IMR-90 (cell line): ENCODE data around the gene RIPK4. TPM values are rescaled to one million over a fixed set of nuclear protein-coding genes. Genes with fewer than 3 reads are reported as not detected.

Experiments used
- ATAC-seq: fragments of 200-7000 bp; cut with Tn5 transposase; 2 replicates; pipeline ENCODE4 v1.9.1; 2020; ENCODE audit warnings: low read depth, mild to moderate bottlenecking, moderate library complexity
- BruUV-seq: library from RNA; stranded (reverse); fragments of 400-500 nt; replicated peaks from 2 replicates; lab custom pipeline; 2021; lab: Mats Ljungman, UMichigan
- CTCF ChIA-PET: fragments of 300-600 bp; formaldehyde crosslinking; extraction: SDS; loops from one replicate; lab custom pipeline; 2021; ENCODE audit warnings: antibody characterized with exemption; lab: Yijun Ruan, JAX
- POLR2A ChIA-PET: fragments of 300-600 bp; sonication (Branson Sonifier 250); formaldehyde crosslinking; loops from one replicate; lab custom pipeline; 2022; ENCODE audit warnings: antibody characterized with exemption; ENCODE audit not compliant: unreplicated experiment; lab: Charles Lee
- DNase-seq: peaks from one replicate; pipeline ENCODE4 v3.0.0; 2013
- H2AFZ ChIP-seq: replicated peaks from 2 replicates; pipeline ENCODE3; 2013; ENCODE audit warnings: low read length, mild to moderate bottlenecking; ENCODE audit not compliant: poor library complexity
- H2AK5ac ChIP-seq: 2 replicates; pipeline ENCODE4 v1.6.1; 2013; ENCODE audit warnings: low read depth, low read length, inconsistent platforms
- H2AK9ac ChIP-seq: replicated peaks from 2 replicates; pipeline ENCODE3; 2013; ENCODE audit warnings: mild to moderate bottlenecking, low read depth, low read length, moderate library complexity; ENCODE audit not compliant: poor library complexity
- H2BK120ac ChIP-seq: 2 replicates; pipeline ENCODE4 v1.6.1; 2013; ENCODE audit warnings: low read depth, low read length, inconsistent platforms
- H2BK15ac ChIP-seq: 3 replicates; pipeline ENCODE4 v1.6.1; 2013; ENCODE audit warnings: low read depth, low read length, inconsistent platforms
- H2BK20ac ChIP-seq: 2 replicates; pipeline ENCODE4 v1.6.1; 2013; ENCODE audit warnings: low read depth, mild to moderate bottlenecking, inconsistent platforms, low read length, moderate library complexity
- H2BK5ac ChIP-seq: 2 replicates; pipeline ENCODE4 v1.6.1; 2013; ENCODE audit warnings: mild to moderate bottlenecking, low read depth, low read length, inconsistent platforms; ENCODE audit not compliant: poor library complexity, severe bottlenecking
- H3K14ac ChIP-seq: replicated peaks from 2 replicates; pipeline ENCODE4 v1.6.1; 2013; ENCODE audit warnings: low read depth, low read length, inconsistent platforms
- H3K18ac ChIP-seq: 2 replicates; pipeline ENCODE4 v1.6.1; 2013; ENCODE audit warnings: low read depth, low read length, control low read depth
- H3K23ac ChIP-seq: 2 replicates; pipeline ENCODE4 v1.6.1; 2013; ENCODE audit warnings: low read depth, low read length, inconsistent platforms
- H3K27ac ChIP-seq: 2 replicates; pipeline ENCODE4 v1.5.1; 2013; ENCODE audit warnings: mild to moderate bottlenecking, control low read depth, low read length; ENCODE audit not compliant: insufficient read depth
- H3K27me3 ChIP-seq: 2 replicates; pipeline ENCODE4 v1.6.1; 2013; ENCODE audit warnings: low read length; ENCODE audit not compliant: control insufficient read depth, insufficient read depth
- H3K36me3 ChIP-seq: 2 replicates; pipeline ENCODE4 v1.6.1; 2013; ENCODE audit warnings: low read length, mixed read lengths; ENCODE audit not compliant: control insufficient read depth, insufficient read depth
- H3K4ac ChIP-seq: 2 replicates; pipeline ENCODE4 v1.6.1; 2013; ENCODE audit warnings: low read depth, low read length, inconsistent platforms
- H3K4me1 ChIP-seq: 2 replicates; pipeline ENCODE4 v1.6.1; 2013; ENCODE audit warnings: low read length, mixed read lengths; ENCODE audit not compliant: control insufficient read depth, insufficient read depth
- H3K4me2 ChIP-seq: 2 replicates; pipeline ENCODE4 v1.6.1; 2013; ENCODE audit warnings: low read depth, mild to moderate bottlenecking, control low read depth, low read length, moderate library complexity
- H3K4me3 ChIP-seq: 2 replicates; pipeline ENCODE4 v1.5.1; 2013; ENCODE audit warnings: low read depth, mild to moderate bottlenecking, control low read depth, low read length, moderate library complexity; ENCODE audit not compliant: insufficient read depth
- H3K56ac ChIP-seq: 2 replicates; pipeline ENCODE4 v1.6.1; 2013; ENCODE audit warnings: low read length, inconsistent platforms; ENCODE audit not compliant: insufficient read depth; ENCODE audit errors: extremely low read depth
- H3K79me1 ChIP-seq, 2 experiments: 2 replicates each; pipeline ENCODE4 v1.6.1; 2013; ENCODE audit warnings: low read length in 2 of 2, inconsistent platforms in 1 of 2, low read depth in 1 of 2
- H3K9ac ChIP-seq: 2 replicates; pipeline ENCODE4 v1.6.1; 2013; ENCODE audit warnings: low read depth, low read length, control low read depth
- H3K9me1 ChIP-seq: 2 replicates; pipeline ENCODE4 v1.6.1; 2013; ENCODE audit warnings: low read length, inconsistent platforms; ENCODE audit not compliant: insufficient read depth
- H3K9me3 ChIP-seq: 2 replicates; pipeline ENCODE4 v1.6.1; 2013; ENCODE audit warnings: low read length; ENCODE audit not compliant: control insufficient read depth, insufficient read depth
- H4K20me1 ChIP-seq: 2 replicates; pipeline ENCODE4 v1.6.1; 2013; ENCODE audit warnings: low read length, inconsistent platforms; ENCODE audit not compliant: insufficient read depth
- H4K5ac ChIP-seq: 2 replicates; pipeline ENCODE4 v1.6.1; 2013; ENCODE audit warnings: mild to moderate bottlenecking, low read depth, low read length, control low read depth
- H4K8ac ChIP-seq, 2 experiments: 2 replicates each; pipeline ENCODE4 v1.6.1; 2013; ENCODE audit warnings: low read depth in 2 of 2, low read length in 2 of 2, control low read depth in 1 of 2, inconsistent platforms in 1 of 2
- H4K91ac ChIP-seq: 2 replicates; pipeline ENCODE4 v1.6.1; 2013; ENCODE audit warnings: low read depth, low read length, inconsistent platforms; ENCODE audit not compliant: insufficient read depth
- BHLHE40 ChIP-seq: fragments of 150-350 bp; IDR thresholded peaks from 2 replicates; pipeline ENCODE4 v1.6.1; 2016; ENCODE audit warnings: mild to moderate bottlenecking, low read depth, low read length
- FOS ChIP-seq: fragments of 150-350 bp; IDR thresholded peaks from 2 replicates; pipeline ENCODE4 v1.6.1; 2016; ENCODE audit warnings: low read depth, low read length
- WGBS, 2 experiments: methylation state at CpG; one replicate each; pipeline versions ENCODE4 v1.1.5 to v1.1.7; 2013; ENCODE audit warnings: missing lambda C conversion rate in 2 of 2; ENCODE audit not compliant: insufficient read length in 1 of 2; ENCODE audit errors: extremely low coverage in 2 of 2; 5-methylcytosine and 5-hydroxymethylcytosine counted together
- dilution Hi-C: fragments of 300-500 bp; cut with HindIII; formaldehyde crosslinking; loops from one replicate; pipeline ENCODE4 v1.14.3; 2018; ENCODE audit warnings: low sequenced_read_pairs; ENCODE audit not compliant: unreplicated experiment
- in situ Hi-C: fragments of 300-500 bp; cut with MboI; formaldehyde crosslinking; loops from 3 replicates; pipeline ENCODE4 v1.14.3; 2019; ENCODE audit warnings: low sequenced_read_pairs, inconsistent platforms, mixed read lengths
- intact Hi-C: fragments of 100-400 bp; cut with micrococcal nuclease; formaldehyde crosslinking; loops from 2 replicates; pipeline ENCODE4 v1.10.0; 2022
- polyA plus RNA-seq, 3 experiments: library from polyadenylated mRNA; depleted of rRNA; stranded (reverse); fragments of >200 nt; gene quantifications; 2 replicates each; pipeline ENCODE4 v1.2.3, GENCODE V29; 2012; ENCODE audit warnings: low replicate concordance in 1 of 3
- total RNA-seq: library from RNA; depleted of rRNA; stranded (reverse); fragments of >200 nt; gene quantifications from 2 replicates; pipeline ENCODE4 v1.2.3, GENCODE V29; 2012

The RIPK4 gene
- total and polyA plus RNA-seq, 2 of the 4 experiments (the other 2 are of a cell fraction) = under 0.01 to 0.03 TPM

DNA sequence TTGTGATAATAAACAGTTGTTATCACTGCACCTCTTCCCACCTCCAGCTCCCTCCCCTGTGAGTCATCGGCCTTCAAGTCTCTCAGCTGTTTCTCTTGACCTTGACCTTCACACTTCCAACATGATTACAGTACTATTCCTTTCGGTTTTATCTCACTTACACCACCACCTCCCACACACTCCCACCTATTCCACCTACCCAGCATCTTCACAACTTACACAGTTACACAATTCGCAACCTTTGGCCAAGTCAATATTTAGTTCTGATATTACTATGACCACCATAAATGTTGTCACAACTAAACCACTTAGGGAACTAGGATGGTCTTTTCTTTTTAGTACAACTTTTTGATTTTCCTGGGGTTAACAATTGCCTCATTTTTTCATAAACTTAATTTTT is 60.2 kb downstream of the RIPK4 start:
- dilution Hi-C loops = no loop called here
- ATAC-seq = peak; percentile 32; the same call in 1 of the 2 replicates
- Histone ChIP-seq H2AK9ac (no peak overlapping the region), H3K18ac (no peak overlapping the region), H4K5ac (no peak overlapping the region), H3K56ac (no peak overlapping the region), H3K4ac (no peak overlapping the region), H3K23ac (no peak overlapping the region), H3K4me3 (no peak overlapping the region), H4K8ac (no peak overlapping the region), H2AFZ (no peak overlapping the region), H2BK15ac (no peak overlapping the region), H3K79me1 (no peaks in the 10 kb centered on the region), H3K4me2 (no peak overlapping the region), H3K9me3 (no peaks in the 10 kb centered on the region; the same call in 1 of the 2 replicates), H4K91ac (no peak overlapping the region), H3K14ac (no peak overlapping the region), H3K9me1 (no peaks in the 10 kb centered on the region), H2AK5ac (no peak overlapping the region), H3K9ac (no peak overlapping the region), H3K36me3 (no peaks in the 10 kb centered on the region), H2BK120ac (no peak overlapping the region), H3K27me3 (peaks cover 71% of the 10 kb centered on the region), H3K4me1 (no peaks in the 10 kb centered on the region), H4K20me1 (no peaks in the 10 kb centered on the region), H2BK5ac (no peak overlapping the region), H3K27ac (no peak overlapping the region), H2BK20ac (no peak overlapping the region)
- DNase-seq = peak; percentile 39
- ChIA-PET CTCF (no interaction called here), POLR2A (no interaction called here)
- in situ Hi-C loops = no loop called here
- no TSS peak for BruUV-seq
- intact Hi-C loops = no loop called here
- TF ChIP-seq BHLHE40 (no peak), FOS (0 out of 2 replicates have a peak, but pooled peaks have one; percentile 20)
- WGBS, 2 experiments = 8 to 100% methylated on average over 1 to 2 of the region's 3 CpGs
